Activated gamma-delta T cell (primary cell): ENCODE results near the gene WWOX.

Source experiments
- DNase-seq: peaks from one replicate; lab custom pipeline; 2025; lab: John Stamatoyannopoulos, UW

WWOX gene

DNA sequence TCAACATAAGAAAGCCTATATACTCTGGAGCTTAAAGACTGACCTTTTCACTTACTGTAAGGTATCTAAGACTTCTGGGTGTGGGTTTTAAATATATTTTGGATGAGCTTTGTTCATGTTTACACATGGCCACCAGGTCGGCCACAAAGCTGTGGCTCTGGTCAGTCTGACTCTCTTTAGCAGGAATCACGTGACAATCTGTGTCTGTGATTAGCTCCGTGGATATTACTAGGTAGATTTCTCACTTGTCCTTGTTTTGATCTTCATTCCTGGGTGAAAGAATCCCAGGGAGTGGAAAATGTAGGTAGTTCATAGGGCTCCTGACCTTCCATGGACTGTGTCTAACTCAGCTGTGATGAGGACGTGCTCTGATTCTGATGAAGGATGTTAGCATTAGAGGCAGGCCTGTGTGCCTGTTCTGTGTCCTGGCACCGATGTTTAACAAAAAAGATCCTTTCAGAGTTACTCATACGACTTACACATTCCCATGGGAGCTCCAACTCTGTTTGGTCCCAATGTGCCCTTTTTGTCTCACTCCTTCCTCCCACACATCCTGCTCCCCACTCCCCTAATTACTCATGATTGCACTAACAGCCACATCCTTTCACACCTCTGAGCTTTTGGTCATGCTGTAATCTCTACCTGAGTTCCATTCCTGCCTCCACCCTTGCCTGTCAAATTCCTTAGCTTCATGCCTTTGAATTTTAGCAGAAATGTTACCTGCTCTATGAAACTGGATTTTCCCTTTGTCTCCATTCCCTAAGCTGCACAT is 1076.0 kb downstream of the WWOX start:
- no peak for DNase-seq

DNA sequence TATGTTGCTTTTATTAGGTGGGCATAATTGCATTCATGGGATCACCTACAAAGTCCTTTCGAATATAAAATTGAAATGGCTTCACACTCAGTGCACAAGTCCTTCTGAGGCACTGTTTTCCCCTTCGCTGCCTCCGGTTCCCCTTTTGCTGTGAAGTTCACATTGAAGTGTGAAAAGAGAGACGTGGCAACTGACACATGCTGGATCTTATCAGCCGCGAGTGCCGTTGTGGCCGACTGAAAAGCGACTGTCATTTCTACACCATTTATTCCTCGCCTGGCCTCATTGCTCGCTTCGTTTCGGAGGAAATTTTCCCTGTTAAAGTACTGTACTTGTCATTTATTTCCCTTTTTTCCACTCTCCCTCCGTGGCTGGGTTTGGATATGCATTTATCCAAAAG is 1077.6 kb downstream of the WWOX start:
- no peak for DNase-seq

DNA sequence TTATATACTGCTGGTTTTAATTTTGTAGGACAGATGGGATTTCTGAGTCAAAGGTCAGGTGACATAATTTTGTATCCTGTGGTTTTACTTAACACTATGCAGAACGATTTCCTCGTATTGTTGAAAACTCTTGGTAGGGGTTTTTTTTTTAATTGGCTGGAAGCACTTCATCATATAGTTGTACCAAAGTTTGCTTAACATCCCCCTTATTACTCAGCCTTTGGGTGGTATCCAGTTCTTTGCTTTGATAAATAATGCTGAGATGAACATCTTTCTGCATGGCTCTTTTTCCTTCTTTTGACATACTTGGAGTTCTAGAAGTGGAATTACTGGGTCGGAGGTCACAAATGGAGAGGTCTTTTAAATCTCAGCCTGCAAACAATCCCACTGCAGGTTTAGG is 1082.0 kb downstream of the WWOX start:
- no peak for DNase-seq

DNA sequence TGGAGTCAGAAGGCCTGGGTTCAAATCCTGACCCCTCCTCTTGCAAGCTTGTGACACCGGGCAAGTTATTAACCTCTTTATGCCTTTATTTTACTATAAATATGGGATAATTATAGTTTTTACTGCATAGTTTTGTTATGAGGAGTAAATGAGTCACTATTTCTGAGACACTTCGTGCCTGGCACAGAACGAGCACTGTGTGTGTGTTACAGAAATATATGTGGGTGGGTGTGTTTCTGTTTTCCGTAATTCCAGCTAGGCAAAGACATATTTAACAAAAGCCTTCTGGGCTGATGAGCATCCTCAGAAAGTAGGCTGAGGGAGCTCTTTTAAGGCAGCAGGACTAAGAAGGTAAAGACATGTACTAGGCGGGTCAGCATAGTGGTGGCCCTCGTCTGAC is 1083.2 kb downstream of the WWOX start:
- DNase-seq: no peak

DNA sequence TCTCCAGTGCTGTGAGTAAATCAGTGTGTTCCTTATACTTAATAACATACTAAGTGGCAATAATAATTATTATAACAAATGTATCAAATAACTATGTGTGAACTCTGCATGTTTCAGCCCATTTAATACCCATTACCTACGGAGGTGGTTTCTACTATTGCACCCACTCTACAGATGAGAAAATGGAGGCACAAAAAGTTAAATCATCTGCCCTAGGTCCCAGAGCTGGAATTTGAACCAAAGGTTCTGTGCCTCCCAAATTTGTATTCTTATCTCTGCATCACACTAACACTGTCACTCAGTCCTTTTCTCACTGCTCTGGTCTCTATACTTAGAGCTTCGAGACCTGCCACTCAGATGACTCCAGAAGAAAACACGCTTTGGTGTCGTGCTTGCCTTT is 1084.1 kb downstream of the WWOX start:
- no peak for DNase-seq

DNA sequence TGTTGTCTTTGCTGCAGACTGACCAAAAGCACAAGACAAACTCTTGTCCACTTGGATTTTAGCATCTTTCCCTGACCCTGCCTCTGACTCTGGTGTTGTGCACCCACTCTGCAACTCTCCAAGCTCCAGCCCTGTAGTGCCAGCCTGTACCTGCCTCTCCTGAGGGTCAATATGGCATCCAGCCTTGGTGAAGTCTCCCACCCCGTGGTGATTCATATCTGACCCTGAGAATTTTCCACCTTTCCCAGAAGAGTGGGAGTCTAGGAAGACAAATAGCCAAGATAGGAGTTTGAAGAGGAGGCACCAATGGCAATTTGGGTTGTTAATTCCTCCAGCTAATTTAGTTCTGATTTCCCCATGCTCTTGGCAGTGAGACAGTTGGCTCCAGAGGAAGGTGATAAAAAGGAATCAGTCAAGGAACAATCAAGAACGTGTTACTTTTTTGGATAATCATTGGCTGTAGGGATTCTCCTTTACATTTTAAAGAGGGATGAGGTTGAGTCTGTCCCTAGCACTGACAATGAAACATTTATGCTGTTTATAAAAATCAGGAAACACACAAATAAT is 1085.1 kb downstream of the WWOX start:
- no peak for DNase-seq

DNA sequence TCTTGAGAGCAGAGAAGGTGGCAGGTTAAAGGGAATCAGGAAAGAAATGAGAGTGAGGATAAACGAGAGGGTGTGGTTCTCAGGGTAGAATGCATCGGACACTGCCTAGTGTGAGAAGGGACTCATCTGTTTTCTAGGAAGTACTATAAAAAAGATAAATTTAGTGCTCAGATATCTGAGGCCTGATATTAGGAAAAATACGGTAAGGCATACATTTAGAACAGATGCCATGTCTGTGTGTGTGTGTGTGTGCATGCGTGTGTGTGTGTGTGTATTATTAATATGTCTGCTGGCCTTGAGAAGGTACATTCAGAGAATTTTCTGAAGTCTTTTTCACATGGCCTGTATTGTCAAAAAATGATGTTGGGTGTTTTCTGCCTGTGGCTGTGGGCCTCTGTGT is 1086.3 kb downstream of the WWOX start:
- no peak for DNase-seq

DNA sequence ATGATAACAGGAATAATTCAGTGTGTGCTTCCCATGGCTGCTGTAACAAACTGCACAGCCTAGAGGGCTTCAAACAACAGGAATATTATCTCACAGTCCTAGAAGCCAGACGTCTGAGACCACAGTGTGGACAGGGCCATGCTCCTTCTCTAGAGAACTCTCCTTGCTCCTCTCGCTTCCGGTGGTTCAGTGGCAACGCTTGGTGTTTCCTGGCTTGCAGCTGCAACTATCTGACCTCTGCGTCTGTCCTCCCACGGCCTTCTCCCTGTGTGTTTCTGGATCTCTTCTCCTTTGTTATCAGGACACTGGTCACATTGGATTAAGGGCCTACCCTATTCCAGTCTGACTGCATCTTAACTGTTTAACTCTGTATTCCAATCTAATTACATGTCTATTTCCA is 1086.7 kb downstream of the WWOX start:
- no peak for DNase-seq

DNA sequence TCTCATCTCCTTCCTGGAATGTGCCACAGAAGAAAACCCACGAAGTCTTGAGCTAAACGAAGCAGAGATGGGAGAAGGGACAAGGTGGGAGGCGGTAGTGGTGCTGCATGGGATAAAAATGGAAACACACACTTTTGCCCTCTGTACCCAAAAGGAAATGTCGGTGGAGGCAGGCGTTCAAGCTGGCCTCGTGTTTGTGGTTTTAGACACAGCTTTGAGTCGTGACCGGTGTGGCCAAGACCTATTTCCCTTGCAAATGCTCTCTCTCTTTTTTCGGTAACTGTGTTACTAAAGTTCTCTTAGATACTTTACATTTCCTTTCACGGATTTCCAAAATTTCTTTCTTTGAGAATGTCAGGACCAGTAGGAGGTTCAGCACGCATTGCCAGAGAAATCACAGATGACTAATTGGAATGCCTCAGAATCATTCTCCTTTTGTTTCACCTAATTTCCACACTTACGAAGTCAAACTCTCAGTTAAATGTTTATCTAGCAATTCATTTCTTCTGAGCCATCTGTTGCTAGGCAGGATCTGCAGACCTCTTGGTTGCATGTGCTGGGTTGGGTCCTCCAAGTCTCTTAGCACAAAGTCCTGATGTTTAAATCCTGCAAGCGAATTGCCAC is 1088.8 kb downstream of the WWOX start:
- DNase-seq: no peak

DNA sequence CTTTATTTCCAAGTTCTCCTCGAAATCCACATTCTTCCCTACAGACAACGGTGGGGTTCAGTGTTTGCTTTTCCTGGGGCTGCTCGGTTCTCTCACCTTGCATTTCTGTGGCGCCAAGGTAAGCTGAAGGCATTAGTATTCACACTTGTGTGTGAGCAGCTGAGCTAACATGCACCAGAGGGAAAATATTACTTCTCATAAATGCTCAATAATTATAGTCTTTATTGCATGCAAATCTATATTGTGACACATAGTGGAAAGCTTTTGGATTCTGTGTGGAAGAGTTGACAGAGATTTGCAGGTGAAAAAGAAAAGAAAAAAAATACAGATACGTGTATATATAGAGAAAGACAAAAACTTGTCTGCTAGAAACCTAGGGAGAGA is 1089.3 kb downstream of the WWOX start:
- no peak for DNase-seq

DNA sequence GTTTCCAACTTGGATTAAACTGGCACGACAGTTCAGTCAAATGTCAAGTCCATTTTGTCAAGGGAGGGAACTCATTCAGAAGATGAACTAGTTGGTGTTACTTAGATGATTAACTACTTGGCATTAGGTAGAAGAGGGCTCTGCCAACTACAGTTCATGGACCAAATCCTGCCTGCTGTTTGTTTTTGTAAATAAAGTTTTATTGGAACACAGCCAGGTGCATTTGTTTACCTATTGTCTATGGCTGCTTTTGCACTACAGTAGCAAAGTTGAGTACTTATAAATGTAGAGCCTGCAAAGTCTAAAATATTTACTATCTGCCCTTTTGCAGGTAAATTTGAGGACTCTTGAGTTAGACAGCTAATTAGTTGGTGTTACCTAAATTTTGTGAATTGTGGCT is 1091.1 kb downstream of the WWOX start:
- no peak for DNase-seq

DNA sequence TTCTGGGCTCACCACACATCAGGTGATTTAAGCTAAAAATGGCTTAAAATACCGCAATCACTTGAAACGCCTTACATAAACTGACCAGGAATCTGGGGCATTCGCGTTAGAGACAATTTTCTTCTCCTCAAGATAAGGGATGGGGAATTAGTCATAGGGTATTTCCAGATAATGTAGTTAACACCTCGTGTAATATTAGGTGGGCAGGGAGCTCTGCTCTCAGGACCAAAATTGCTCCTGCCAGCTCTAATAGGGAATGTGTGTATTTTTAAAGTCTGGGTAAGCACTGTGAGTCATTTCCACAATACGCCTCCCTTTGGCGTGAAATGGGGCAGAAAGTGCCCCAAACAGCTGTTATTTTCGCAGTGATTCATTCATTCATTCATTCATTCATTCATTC is 1092.5 kb downstream of the WWOX start:
- DNase-seq: no peak

DNA sequence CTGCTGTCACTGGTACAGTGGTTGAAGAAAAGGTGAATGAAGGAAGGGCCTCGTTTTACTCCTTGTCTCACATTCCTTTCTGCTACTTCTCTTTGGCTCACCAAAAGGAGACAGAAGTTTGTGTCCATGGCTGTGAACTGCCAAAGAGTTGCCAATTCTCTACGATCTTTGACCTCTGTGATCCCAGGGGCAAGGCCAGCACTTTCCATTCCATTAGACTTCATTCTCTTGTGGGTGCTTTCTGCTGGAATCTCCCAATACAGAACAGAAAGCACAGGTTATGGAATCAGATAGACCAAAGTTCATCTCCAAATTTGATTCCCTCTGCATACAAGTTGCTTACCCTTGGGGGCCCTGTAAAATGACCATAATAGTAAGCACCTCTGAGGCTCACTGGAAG is 1093.5 kb downstream of the WWOX start:
- no peak for DNase-seq

DNA sequence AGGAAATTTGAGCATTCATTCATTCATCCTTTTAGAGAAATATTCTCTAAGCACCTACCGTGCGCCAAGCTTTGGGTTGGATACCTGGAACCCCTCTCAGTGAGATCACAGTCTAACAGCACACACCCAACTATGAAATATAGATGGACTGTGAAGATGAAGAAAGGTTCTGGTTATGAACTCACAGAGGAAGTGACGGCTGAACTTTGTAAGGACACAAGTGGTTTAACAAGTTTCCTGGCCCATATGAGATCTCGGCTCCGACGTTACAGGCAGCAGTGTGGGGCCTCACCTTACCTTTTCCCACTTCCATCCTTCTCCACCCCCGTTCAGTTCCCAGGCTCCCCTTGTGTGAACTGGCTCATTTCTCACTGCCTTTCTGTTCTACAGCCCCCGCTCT is 1094.8 kb downstream of the WWOX start:
- DNase-seq: no peak

DNA sequence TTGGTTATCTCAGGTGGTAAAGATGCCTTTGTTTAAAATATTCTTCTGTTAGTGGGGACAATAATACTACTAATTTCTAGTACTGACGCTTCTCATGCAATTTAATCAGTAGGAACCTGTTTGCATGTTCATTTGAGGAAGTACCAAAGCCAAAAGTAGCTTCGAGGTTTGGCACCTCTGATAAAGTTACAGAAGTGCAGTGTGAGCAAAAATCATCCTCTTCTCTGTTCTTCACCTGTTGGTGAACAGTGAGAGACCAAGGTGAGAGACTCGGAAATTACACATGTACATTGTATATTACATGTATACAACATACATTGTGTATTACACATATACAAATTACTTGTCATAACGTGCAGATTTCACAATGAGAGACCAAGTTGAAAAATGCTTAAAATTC is 1096.5 kb downstream of the WWOX start:
- DNase-seq: no peak

DNA sequence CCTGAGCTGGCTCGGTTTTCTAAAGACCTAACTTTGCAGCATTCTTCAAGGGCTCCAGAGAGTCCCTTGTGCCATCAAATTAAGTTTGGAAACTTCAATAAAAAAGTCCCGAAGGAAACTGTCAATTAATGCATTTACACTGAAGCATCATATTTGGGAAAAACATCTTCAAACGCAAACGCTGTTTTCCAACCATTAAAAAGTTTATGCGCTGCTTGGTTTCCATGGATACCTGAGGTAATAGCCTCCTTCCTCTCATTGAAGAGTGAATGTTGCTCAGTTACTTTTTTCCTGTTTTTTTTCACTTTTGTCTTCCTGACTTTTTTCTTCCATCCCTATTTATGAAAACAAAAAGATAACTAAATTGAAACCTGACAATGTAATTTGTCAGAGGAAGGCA is 1102.0 kb downstream of the WWOX start:
- DNase-seq: no peak

DNA sequence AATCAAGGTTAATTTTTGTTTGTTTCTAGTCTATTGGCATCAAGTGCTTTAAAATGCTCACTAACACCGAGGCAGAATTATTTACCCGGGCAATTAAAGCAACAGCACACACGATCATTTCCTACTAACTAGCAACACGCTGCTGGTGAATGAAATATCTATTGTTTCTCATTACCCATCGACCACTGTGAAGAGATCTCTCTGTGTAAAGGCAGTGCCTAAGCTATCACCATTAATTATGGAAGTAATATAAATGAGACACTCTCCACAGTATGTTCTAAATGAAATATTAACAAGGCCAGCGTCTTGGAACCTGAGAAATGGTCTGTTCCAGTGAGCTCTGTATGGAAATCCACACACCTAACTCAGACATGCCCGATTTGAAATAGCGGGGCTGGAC is 1103.5 kb downstream of the WWOX start:
- no peak for DNase-seq

DNA sequence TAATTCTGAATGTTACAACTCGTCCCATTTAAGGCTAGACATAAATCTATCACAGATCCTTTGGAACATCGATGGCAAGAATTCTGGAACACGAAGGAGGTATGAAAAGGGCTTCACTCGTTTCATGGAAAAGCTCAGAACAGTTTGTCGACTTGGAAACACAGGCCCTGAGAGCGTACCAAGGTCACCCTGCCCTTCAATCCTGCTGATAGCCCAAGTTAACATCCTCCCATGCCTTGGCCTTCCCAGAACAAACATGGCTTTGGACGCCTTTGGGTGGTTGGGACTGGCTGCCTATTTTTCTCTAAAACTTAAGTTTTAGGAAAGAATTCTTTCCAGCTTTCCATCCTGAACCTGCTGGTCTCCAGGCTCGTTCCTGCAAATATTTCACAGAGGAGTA is 1105.0 kb downstream of the WWOX start:
- DNase-seq: no peak

DNA sequence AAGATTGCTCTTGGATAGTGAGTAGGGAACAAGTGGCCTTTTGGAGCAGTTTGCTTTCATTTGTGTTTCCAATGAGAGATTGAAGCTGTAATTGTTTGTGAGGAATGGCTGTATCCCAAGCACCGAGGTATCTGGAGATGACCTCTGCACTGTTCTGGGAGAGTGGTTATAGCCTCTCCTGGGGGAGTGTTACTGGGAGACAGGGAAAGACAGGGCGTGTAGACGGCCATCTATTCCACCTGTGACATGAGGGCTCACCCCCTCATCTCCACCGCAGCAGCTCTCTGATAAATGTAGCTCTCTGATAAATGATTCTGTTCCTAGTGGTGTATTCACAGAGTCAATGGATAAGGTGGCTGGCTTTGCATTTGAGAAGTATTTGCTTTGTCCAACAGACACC is 1107.4 kb downstream of the WWOX start:
- no peak for DNase-seq

DNA sequence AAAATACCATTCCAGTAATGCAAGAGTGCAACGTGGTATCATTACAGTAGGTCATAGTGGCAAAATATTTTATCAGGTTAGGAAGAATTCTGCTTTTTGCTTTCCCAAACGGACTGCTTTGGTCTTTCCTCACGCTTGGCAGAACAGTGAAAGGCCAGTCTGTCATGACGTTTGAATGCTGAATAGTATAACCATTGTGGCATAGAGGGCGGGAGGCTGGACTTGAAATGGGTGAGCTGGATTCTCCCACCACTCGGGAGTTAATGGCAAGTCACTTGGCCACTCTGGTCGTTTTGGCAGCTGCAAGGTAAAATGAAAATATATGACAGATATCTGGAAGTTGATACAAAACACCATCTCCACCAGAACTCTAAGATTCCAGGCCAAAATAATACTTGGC is 1109.9 kb downstream of the WWOX start:
- no peak for DNase-seq

DNA sequence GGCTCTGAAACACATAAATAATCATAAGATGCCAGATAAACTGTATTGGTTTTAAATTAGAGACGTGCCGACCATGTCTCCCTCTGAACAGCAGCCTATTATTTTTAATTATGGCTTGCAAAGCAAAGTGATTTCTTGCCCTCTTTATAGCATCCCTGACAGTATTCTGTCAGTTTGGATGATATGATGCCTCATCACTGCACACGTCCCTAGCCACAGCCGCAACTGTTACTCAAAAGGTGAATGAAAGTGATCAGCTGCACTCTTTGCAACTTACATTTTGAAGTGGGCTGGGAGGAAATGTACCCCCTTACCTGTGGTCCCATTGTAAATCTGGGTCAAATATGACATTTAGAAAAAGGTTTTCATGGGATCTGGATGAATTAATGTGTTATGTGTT is 1111.2 kb downstream of the WWOX start:
- no peak for DNase-seq

DNA sequence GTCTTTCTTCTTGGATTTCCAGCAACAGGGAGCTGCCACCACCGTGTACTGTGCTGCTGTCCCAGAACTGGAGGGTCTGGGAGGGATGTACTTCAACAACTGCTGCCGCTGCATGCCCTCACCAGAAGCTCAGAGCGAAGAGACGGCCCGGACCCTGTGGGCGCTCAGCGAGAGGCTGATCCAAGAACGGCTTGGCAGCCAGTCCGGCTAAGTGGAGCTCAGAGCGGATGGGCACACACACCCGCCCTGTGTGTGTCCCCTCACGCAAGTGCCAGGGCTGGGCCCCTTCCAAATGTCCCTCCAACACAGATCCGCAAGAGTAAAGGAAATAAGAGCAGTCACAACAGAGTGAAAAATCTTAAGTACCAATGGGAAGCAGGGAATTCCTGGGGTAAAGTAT is 1112.1 kb downstream of the WWOX start:
- DNase-seq: no peak

DNA sequence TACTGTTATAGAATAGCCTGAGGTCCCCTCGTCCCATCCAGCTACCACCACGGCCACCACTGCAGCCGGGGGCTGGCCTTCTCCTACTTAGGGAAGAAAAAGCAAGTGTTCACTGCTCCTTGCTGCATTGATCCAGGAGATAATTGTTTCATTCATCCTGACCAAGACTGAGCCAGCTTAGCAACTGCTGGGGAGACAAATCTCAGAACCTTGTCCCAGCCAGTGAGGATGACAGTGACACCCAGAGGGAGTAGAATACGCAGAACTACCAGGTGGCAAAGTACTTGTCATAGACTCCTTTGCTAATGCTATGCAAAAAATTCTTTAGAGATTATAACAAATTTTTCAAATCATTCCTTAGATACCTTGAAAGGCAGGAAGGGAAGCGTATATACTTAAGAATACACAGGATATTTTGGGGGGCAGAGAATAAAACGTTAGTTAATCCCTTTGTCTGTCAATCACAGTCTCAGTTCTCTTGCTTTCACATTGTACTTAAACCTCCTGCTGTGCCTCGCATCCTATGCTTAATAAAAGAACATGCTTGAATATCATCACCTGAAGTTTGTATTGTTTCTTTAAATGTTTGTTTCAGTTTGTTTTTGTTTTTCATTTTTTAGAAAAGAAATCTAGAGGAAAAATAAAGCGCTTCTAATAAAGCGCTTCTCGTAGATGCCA is 1112.8 kb downstream of the WWOX start:
- DNase-seq: no peak
